Stimulated activated CD4-positive, alpha-beta T cell treated with anti-CD3 and anti-CD28 coated beads, Interleukin-12 subunit alpha, Interleukin-12 subunit beta, amount 100 ng/mL, for 24 hours (primary cell): ENCODE results near the gene MORC1.

Source experiments
- DNase-seq, 2 experiments: peaks; one replicate each; pipeline ENCODE4 v3.0.0-alpha.2; 2020; ENCODE audit warnings: low read depth in 2 of 2

MORC1 gene

GRCh38 chr3:109026821-109027220, 91.1 kb downstream of the MORC1 start:
- DNase-seq = no peak

GRCh38 chr3:109025896-109026295, 92.0 kb downstream of the MORC1 start:
- DNase-seq = no peak

- DNase-seq = peak in 1 of 2 experiments; percentile 15
These were observed 94.2 kb downstream of the MORC1 start for GRCh38 chr3:109023656-109024254.

GRCh38 chr3:109023167-109023566, 94.8 kb downstream of the MORC1 start:
- no peak for DNase-seq

GRCh38 chr3:109021556-109021955, 96.4 kb downstream of the MORC1 start:
- no peak for DNase-seq

- no peak for DNase-seq
These were observed 99.1 kb downstream of the MORC1 start for GRCh38 chr3:109018828-109019227.

GRCh38 chr3:109005443-109005842, 112.5 kb downstream of the MORC1 start:
- no peak for DNase-seq

GRCh38 chr3:108998436-108998835, 119.5 kb downstream of the MORC1 start:
- no peak for DNase-seq

GRCh38 chr3:108985844-108986243, 132.1 kb downstream of the MORC1 start:
- DNase-seq = no peak

GRCh38 chr3:108983051-108983450, 134.9 kb downstream of the MORC1 start:
- no peak for DNase-seq

- no peak for DNase-seq
These were observed 141.9 kb downstream of the MORC1 start for GRCh38 chr3:108976058-108976457.

GRCh38 chr3:108973019-108973418, 144.9 kb downstream of the MORC1 start:
- DNase-seq = no peak

GRCh38 chr3:108972482-108972881, 145.5 kb downstream of the MORC1 start:
- no peak for DNase-seq

GRCh38 chr3:108970561-108970960, 147.4 kb downstream of the MORC1 start:
- DNase-seq = no peak

GRCh38 chr3:108966773-108967172, 151.2 kb downstream of the MORC1 start:
- no peak for DNase-seq

GRCh38 chr3:108959017-108959416, 158.9 kb downstream of the MORC1 start:
- DNase-seq = no peak

GRCh38 chr3:108953700-108954099, 164.2 kb downstream of the MORC1 start, which contains the start of gene GUCA1C:
Gene GUCA1C, minus strand, starts transcription at chr3:108953879. Its CDS starts 117 bp downstream, at chr3:108953762.
- DNase-seq = no peak

GRCh38 chr3:108953210-108953609, 164.7 kb downstream of the MORC1 start:
- DNase-seq = no peak

- DNase-seq = no peak
These were observed 166.0 kb downstream of the MORC1 start for GRCh38 chr3:108951820-108952501.

- DNase-seq = no peak
These were observed 170.1 kb downstream of the MORC1 start for GRCh38 chr3:108947855-108948254.

GRCh38 chr3:108946292-108947285, 171.3 kb downstream of the MORC1 start:
- DNase-seq = no peak

- no peak for DNase-seq
These were observed 177.2 kb downstream of the MORC1 start for GRCh38 chr3:108940568-108941263.
